NCI-H146 (cell line): Measurements from ENCODE around the gene GLRX2.
A peak's percentile ranks its signal among the peaks of the same experiment; 100 is the strongest.
"Not testable (repeated sequence)": the region's sequence is repeated elsewhere in the genome, so short reads cannot be mapped to it uniquely, and the experiment has no call there.

Experiments
- DNase-seq: peaks from one replicate; lab custom pipeline; 2025; lab: John Stamatoyannopoulos, UW

The GLRX2 gene, protein sequence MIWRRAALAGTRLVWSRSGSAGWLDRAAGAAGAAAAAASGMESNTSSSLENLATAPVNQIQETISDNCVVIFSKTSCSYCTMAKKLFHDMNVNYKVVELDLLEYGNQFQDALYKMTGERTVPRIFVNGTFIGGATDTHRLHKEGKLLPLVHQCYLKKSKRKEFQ

DNA sequence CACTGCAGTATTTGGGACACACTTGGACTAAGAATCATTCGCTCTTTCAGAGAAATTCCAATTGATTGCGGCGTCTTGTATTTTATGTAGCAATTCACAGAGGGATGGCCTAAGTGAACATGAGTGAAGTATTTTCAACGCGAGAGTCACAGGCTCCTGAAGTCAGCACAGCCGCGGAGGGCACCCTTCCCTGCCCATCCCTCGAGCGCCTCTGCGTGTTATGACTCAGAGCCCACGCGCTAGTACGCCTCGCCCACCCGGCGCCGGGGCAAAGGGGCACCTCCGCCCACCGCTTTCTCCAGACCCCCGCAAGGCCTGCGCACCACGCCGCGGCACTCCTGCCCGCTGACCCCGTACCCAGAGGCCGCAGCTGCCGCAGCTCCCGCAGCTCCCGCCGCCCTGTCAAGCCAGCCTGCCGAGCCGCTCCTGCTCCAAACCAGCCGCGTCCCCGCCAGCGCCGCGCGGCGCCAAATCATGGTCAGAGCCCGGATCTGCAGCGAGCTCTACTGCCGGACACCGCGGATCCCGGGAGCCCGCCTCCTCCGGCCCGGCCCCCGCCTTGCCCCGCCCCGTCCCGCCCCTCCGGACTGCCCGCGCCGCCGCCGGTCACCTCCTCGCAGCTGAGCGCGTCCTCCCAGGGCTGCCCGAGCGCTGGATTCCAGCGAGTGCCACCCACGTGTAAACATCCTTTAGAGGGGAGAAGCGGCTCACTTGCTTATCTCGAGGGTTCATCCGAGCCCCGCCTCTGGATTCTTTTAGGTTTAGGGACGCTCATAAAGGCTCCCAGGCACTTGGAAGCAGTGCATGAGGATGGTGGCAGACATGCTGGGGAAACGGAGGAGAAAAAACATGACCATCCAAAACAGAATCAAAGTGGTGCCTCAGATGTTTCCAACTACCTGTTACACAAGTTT lies at the start of gene GLRX2:
Gene GLRX2, minus strand, starts transcription at position 508 of the 914 bp plus-strand sequence. Its CDS starts 32 bp downstream, at position 476.
- peak; percentile 90 for DNase-seq

DNA sequence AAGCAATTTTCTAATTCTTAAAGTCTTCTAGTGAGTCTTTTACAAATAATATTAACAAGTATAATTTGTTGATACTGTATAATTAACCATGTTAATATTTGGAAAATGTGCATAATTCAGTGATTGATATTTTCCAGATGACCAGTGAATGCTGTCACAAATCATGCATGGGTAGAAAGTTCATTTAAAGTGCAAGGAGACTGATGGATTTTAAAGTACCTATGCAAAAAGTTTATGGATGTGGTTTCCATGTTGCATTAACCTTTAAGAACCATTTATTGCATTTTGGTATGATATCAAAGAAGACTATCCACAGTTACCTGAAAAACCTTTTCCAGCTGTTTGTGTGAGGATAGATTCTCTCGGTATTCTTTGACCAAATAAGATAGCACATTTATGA lies 39.8 kb upstream of the GLRX2 start:
- DNase-seq, result no peak

DNA sequence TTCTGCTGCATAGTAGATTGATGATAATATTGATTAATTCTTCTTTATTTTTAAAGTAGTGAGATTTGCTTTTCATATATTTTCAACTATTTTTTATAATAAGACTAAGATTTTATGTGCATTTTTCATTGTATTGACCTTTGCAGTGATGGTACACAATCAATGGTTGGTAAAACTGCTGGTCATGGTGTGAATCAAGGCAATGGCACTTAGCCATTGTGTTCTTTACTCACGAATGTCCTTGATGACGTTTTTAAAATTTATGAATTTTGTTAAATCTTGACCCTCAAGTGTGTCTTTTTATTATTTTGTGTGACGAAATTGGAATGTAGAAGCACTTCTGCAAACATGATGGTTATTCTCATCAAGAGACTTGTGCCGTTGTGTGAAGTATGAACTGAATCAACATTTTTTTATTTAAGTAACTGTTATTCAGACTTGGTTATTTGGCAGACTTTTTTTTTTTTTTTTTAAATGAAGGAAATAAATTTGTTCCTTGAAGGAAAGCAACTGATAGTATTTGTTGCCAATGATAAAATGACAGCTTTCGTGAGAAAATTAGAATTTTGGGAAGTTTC lies 39.2 kb upstream of the GLRX2 start:
- no peak for DNase-seq

DNA sequence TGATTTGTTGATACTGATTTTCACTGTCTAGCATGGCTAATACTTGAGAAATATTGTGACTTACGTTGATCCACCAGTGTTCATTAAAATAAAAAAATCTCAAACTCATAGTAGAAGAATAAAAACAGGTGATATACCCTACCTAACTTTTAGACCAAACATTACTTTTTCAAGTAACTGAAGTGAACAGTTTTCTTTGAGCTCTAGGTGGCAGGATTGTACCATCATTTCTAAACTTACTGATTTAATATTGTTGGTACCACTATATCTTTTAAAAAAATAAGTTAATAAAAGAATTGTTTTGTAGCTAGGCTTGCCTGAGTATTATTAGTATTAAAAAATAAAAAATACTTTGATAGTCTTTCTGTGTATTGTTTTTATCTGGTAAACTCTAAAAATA lies 38.1 kb upstream of the GLRX2 start:
- peak; percentile 19 for DNase-seq

DNA sequence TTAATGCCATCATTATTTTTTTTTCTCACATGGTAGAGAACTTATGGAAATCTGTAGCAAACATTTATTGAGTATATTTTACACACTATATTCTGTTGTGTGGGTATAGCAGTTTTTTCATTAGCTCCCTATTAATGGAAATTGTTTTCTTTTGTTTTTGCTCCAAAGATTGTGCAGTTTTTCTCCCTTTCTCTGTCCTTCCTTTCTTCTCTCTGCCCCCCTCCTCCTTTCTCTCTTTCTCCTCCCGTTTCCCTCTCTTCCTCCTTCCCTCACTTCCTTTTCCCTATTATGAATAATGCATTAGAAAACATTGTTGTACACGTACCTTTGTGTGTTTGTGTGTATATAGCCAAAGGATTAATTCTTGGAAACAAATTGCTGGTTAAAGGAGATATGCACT lies 37.2 kb upstream of the GLRX2 start:
- DNase-seq, result no peak

DNA sequence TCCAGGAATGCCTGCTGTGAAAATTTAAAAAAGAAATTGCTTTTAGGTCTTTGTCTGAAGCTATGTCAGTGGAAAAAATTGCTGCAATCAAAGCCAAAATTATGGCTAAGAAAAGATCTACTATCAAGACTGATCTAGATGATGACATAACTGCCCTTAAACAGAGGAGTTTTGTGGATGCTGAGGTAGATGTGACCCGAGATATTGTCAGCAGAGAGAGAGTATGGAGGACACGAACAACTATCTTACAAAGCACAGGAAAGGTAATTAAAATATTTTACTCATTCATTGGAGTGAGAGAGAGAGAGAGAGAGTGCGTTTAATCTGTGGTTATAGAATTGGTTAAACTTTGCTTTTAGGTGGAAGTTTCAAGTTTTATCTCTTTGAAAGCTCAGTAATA lies 36.6 kb upstream of the GLRX2 start:
- DNase-seq, result no peak

DNA sequence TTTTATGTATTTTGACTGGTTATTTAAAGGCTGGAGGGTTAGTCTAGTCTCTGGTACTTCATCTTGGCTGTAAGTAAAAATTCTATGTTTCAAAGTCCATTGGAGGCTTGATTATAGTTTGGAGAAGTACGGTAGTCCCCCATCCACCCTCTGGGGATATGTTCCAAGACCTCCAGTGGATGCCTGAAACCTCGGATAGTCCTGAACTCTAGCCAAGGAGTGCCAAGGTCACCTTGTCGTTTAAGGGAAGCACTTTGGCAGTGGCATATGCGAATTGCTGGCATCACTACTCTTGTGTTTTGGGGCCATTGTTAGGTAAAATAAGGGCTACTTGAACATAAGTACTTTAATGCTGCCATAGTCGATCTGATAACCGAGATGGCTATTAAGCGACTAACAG lies 35.0 kb upstream of the GLRX2 start:
- no peak for DNase-seq

DNA sequence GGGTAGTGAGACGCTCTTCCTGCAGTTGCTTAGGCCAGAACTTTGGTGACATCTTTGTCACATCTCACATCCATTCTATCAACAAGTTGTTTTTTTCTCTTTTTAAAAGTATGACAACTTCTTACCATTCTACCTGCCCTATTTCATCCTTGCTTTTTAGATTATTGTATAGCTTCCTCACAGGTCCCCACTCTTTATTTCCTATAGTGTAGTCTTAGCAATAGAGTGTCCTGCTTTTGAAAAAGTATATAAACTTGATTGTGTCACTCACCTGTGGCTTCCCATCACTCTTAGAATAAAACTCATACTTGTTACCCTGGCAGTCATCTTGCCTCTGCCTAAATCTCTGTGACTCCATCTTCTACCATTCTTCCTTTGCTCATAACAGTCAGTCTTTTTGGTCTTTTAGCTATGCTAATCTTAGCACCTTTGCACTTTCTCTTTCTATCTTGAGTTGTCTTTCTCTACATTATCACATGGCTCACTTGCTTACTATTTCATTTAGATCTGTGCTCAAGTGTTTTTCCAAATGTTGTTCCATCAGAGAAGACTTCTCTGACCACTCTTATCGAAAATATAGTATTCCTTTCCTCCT lies 26.1 kb upstream of the GLRX2 start:
- no peak for DNase-seq

DNA sequence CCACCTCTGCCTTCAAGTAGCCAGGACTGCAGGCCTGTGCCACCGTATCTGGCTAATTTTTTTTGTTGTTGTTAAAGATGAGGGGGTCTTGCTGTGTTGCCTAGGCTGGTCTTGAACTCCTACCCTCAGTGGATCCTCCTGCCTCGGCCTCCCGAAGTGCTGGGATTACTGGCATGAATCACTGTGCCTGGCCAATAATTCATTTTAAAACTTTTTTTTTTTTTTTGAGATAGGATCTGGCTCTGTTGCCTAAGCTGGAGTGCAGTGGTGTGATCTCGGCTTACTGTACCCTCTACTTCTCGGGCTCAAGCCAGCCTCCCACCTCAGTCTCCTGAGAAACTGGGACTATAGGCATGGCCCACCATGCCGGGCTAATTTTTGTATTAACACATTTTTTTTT lies 20.2 kb upstream of the GLRX2 start:
- DNase-seq, result no peak

DNA sequence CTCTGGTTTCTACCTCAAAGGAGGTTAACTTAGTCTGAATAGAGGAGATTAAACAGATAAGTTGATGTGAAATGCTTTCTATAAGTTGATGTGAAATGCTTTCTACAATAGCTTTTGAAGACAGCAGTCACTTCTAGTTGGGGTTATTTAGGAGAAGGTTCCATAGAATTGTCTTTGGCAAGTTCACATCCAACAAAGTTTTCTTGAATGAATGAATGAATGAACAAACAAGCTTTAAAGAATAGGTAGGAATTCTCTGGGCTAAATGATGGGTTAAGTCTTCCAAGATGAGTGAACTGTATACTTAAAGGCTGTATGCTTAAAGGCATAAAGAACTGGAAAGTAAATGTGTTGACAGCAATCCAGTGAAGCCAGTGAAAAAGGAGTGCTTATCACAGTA lies 18.5 kb upstream of the GLRX2 start:
- no peak for DNase-seq

DNA sequence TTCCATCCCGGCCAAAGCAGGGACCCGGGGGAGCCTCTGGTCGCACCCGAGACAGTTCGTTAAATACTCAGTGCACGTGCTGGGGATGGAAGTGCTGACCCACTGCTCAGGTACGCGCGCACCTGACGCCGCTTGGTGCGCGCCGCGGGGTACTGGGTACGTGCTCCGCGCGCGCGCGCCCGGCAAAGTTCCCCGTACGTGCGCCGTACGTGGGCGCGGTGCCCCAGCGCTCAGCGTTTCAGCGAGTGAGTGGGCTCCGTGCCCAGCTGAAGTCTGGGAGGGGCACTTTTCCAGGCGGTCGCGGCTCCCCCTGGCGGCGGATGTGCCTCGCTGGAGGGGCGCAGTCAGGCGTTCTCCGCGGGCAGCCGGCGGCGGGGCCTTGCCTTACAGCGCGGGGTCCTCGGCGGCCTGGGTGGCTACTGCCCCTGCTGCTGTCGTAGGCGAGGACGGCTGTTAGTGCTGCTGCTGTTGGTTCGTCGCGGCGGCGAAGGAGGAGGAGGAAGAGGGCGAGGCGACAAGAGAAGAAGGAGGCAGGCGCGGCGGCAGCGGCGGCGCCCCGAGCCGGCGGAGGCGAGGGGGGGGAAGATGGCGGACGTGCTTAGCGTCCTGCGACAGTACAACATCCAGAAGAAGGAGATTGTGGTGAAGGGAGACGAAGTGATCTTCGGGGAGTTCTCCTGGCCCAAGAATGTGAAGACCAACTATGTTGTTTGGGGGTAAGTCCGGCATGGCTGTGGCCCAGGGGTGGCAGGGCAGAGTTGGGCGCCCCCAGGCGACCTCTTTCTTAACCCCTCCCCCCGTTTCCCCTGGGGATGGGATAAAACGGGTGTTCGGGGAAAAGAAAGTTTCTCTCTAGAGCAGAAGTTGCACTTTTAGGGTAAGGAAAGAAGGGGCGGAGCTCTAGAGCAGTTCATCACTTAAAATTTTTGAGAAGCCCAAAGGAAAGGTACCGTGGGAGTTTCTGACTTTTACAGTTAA lies 16.7 kb upstream of the GLRX2 start, which contains the start of gene CDC73:
Gene CDC73, plus strand, starts transcription at position 416 of the 978 bp plus-strand sequence. Its CDS starts 170 bp downstream, at position 586.
- DNase-seq, result peak; percentile 96

DNA sequence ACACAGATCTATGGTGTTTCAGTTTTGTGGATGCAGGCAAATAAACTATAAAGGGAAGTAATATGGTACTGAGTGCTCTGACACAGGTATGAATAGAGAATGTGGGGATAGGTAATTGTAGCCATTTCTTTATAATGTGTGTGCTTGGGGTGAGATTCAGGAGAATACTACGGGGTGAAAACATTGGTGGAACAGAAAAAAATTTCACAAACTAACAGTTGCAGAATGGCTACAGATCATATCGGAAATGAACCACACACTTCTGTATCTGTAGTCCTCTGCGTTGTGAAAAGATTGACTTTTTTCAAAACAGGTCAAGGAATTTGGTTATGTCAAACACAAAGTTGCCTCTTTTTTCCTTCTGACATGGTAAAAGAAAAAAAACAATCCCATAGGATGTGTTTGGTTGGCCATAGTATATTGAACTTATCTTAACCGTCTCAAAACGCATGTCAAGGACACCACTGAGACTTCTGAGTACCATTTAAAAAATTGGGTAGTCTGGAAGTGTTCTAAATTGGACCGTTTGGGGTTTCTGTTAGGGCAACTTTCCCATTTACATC lies 15.5 kb upstream of the GLRX2 start:
- DNase-seq, result no peak

DNA sequence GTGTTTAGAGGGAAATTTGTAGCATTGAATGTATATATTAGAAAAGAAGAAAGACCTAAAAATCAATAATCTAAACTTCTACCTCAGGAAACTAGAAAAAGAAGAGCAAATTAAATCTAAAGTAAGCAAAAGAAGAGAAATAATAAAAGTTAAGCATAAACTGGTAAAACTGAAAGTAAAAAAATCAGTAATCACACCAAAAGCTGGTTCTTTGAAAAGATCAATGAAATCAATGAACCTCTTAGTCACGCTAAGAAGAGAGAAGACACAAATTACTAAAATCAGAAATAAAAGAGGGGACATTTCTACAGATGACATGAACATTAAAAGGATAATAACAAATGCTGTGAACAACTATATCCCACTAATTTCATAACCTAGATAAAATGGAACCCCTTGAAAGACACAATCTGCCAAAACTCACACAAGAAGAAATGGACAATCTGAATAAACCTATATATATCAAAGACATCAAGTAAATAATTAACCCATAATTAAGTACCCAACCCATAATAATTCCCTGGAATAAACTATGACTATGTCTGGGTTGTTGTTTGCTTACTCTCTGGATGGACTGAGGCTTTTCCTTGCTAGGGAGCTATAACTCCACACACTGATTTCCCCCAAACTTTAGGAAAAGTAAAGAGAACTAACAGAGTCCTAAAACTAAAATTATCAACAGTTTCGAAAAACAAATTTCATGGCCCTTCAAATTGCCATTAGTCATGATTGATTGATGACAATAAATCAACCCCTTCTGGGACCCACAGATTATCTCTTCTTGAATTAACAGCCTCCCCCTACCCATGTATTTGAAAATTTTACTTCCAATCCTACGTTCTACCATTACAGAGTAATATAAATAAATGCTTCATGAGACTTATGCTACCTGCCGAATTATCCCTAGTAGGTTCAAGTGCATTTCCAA lies 13.9 kb upstream of the GLRX2 start:
- DNase-seq, result no peak

DNA sequence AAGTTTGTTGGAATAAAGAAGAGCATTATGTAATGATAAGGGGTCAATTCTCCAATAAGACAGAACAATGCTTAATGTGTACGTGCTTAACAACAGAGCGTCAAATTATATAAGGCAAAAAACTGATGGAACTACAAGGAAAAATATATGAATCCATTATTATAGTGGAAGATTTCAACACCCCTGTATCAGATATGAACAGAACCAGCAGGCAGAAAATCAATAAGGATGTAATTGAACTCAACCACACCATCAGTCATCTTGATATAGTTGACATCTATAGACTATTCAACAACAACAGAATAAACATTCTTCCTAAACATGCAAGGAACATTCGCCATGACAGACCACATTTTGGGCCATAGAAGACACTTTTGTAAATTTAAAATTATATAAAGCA lies 13.0 kb upstream of the GLRX2 start:
- DNase-seq, result no peak

DNA sequence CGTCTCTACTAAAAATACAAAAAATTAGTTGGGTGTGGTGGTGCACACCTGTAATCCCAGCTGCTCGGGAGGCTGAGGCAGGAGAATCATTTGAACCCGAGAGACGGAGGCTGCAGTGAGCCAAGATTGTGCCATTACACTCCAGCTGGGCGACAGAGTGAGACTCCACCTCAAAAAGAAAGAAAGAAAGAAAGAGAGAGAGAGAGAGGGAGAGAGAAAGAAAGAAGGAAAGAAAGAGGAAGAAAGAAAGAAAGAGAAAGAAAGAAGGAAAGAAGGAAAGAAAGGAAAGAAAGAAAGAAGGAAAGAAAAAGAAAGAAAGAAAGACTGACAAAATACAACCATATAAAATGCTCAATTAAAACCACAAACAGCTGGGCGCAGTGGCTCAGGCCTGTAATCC lies 12.0 kb upstream of the GLRX2 start:
- DNase-seq, result not testable (repeated sequence)

DNA sequence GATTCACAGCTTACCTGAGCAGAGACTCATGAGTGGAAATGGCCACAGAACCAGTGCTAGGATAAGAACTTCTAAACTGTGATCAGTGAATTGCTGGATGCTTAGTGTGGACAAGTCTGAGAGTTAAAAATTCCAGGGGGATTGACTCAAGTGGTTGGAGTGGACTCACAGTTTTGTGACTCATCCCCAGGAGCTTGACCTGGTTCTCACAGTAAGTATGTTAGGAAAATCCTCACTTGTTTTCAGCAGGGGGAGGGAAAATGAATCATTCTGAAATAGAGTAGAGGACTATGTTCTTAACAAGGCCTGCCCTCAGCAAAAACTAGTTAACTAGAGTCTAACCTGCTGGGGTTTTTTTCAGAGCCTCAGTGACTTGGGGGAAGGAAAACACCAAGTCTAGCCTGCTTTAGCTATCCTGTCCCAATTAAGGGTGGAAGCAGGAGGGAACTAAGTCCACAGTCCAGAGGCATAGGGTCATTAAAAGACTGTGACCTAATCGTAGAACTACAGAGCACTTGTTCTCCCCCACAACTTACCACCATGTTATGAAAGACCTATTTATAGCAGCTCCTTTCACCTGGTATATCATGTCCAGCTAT lies 10.5 kb upstream of the GLRX2 start:
- no peak for DNase-seq

DNA sequence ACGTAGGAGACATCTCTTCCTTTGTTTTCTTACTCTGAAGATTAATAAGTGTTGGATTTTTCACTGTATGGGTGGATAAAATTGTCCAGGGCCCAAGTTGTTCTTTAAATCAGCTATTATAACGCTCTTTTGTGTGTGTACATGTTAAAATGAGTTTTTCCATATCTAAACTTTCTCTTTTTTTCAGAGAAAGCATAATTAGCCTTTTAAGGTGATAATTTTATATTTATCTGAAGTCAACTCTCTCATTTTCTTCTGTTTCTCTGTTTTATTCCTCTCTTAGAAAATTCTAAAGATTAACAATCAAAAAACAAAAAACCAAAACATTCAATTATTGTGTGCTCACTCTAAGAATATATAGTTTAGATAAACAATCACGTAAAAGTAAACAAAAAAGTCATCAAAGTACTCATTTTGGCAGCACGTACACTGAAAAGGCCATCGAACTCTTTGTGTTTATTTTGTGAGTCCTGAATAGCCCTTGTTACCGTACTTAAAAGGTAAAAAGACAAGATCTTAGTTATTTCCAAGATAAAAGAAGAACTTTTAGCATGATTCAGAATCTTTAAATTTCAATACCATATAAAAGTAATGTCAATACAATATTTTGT lies 9.4 kb upstream of the GLRX2 start:
- no peak for DNase-seq

DNA sequence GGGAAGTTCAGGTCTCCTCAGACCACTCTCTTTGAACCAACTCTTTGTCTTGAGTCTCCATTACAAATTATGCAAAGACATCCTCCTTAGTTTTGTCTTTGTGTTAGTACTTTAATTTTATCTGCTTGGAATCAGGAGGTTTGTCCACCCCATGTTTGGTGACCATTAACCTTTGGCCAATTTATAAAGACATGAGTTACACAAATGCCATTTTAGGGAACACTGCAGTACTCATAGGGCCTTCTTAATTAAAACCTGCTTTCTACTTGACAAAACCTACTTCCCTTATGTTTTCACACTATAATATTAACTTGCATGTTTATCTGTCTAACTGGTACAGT lies 8.7 kb upstream of the GLRX2 start:
- no peak for DNase-seq

DNA sequence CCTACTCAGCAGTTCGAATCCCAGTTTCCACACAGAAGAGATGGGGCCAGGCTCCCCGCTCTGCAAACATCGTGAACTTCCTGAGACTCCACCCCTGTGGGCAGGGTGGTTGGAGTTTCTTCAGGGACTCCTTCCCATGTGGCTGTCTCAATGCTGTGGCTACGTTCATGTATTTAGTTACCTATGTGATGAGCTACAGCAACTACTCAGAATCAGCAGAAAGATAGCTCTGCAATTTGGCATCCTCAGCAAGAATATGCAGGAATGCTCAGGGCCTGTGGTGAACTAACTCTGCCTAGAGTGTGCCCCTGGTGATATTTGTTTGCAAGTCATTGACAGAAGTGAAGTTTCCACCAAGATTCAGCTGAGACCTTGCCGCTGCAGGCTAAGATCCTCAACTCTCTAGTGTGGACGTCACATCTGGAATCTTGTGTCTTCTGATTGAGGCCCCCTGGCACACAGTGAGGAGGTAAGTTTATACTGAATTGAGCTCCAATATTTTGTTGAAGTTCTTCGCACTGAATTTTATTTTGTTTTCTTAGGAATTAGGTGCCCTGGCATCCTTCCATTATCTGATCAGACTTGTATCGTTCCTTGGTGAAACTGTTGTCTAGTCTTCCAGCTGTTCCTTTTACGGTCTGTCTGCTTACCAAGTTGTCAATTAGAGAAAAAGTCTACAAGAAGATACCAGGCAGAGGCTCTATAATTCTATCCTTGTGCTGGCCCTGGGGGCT lies 8.2 kb upstream of the GLRX2 start:
- DNase-seq, result no peak
